ENCODE data around the gene UCK2. TPM values are rescaled to one million over a fixed set of nuclear protein-coding genes. Genes with fewer than 3 reads are reported as not detected.

UCK2 gene
- total and polyA plus RNA-seq, 8 donors: 8.6 to 25.7 (median 20.8) TPM

DNA sequence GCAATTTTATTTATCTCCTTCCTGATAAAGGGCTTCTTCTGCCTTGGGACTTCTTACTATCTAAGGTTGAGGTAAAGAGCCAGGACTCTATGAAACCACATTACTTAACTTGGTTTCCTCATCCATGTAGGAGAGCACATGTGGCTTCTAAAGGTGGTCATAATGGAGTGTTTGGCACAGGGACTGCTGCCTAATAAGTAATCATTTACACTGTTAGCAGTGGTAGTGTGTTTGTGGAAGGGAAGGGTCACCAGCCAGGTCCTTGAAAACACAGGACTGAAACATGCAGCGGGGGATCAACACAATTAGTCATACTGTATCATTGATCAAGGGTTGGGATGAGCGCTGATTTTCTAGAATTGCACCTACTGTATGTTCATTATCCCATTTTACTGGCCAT, 59.6 kb downstream of the UCK2 start:
- peaks cover 0 to 16% of the 10 kb centered on the region in 2 donors for H3K4me1 ChIP-seq
- no peak overlapping the region for H3K4me3 ChIP-seq
- intact Hi-C loops (cut with DNase I): no loop called here
- ATAC-seq: no peak
- peaks cover 0 to 13% of the 10 kb centered on the region in 2 donors for H3K36me3 ChIP-seq
- no peaks in the 10 kb centered on the region for H3K9me3 ChIP-seq
- DNase-seq: no peak
- no peak overlapping the region for H3K27ac ChIP-seq
- no peaks in the 10 kb centered on the region for H3K27me3 ChIP-seq
- TF ChIP-seq, protein P1, sequence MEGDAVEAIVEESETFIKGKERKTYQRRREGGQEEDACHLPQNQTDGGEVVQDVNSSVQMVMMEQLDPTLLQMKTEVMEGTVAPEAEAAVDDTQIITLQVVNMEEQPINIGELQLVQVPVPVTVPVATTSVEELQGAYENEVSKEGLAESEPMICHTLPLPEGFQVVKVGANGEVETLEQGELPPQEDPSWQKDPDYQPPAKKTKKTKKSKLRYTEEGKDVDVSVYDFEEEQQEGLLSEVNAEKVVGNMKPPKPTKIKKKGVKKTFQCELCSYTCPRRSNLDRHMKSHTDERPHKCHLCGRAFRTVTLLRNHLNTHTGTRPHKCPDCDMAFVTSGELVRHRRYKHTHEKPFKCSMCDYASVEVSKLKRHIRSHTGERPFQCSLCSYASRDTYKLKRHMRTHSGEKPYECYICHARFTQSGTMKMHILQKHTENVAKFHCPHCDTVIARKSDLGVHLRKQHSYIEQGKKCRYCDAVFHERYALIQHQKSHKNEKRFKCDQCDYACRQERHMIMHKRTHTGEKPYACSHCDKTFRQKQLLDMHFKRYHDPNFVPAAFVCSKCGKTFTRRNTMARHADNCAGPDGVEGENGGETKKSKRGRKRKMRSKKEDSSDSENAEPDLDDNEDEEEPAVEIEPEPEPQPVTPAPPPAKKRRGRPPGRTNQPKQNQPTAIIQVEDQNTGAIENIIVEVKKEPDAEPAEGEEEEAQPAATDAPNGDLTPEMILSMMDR (IDR thresholded peaks at IDR 0.05): no peak

DNA sequence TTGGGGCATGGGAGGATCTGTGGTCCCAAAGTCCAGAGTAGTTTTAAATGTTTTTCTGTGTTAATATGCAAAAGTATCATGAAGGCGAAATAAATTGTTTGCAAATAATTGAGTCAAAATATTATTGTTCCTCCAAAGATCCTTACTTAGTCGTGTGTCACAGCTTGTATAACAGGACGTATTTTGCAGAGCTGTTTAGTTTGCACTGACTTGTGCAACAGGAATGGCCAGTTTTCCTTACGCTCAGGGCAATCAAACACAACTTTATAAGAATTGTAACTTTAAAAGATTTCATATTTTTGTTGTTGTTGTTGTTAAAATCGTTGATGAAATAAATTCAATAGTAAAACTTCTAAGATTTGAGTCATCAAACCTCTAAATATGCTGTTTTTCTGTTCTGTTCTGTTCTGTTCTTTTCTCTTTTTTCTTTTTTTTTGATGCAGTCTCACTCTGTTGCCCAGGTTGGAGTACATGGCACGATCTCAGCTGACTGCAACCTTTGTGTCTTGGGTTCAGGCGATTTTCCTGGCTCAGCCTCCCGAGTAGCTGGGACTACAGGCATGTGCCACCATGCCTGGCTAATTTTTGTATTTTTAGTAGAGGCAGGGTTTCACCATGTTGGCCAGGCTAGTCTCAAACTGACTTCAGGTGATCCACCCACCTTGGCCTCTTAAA, 60.6 kb downstream of the UCK2 start:
- Histone ChIP-seq H3K27ac (no peak overlapping the region), H3K36me3 (peaks cover 0 to 24% of the 10 kb centered on the region in 2 donors), H3K9me3 (no peaks in the 10 kb centered on the region), H3K4me1 (peaks cover 0 to 16% of the 10 kb centered on the region in 2 donors), H3K27me3 (no peaks in the 10 kb centered on the region), H3K4me3 (no peak overlapping the region)
- DNase-seq: peak in 1 of 4 donors; percentile 37
- no peak for ATAC-seq
- intact Hi-C loops (cut with DNase I): no loop called here
- TF ChIP-seq, protein P1 (IDR thresholded peaks at IDR 0.05): no peak

DNA sequence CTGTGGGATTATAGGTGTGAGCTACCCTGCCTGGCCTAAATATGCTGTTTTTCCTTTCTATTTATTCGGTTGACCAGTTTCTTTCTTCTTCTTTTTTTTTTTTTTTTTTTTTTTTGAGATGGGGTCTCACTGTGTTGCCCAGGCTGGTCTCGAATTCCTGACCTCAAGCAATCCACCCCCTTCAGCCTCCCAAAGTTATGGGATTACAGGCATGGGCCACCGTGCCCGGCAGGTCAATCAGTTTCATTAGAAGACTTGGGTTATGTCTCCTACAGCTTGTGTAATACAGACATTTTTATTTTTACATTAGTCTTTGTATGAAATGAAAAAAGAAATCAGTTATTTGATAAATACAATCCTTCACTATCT, 61.1 kb downstream of the UCK2 start:
- intact Hi-C loops (cut with DNase I): no loop called here
- peaks cover 0 to 28% of the 10 kb centered on the region in 2 donors for H3K36me3 ChIP-seq
- TF ChIP-seq, protein P1 (IDR thresholded peaks at IDR 0.05): no peak
- peaks cover 0 to 15% of the 10 kb centered on the region in 2 donors for H3K4me1 ChIP-seq
- no peak for DNase-seq
- H3K4me3 ChIP-seq: no peak overlapping the region
- no peak for ATAC-seq
- H3K27ac ChIP-seq: no peak overlapping the region
- H3K27me3 ChIP-seq: no peaks in the 10 kb centered on the region
- H3K9me3 ChIP-seq: no peaks in the 10 kb centered on the region

DNA sequence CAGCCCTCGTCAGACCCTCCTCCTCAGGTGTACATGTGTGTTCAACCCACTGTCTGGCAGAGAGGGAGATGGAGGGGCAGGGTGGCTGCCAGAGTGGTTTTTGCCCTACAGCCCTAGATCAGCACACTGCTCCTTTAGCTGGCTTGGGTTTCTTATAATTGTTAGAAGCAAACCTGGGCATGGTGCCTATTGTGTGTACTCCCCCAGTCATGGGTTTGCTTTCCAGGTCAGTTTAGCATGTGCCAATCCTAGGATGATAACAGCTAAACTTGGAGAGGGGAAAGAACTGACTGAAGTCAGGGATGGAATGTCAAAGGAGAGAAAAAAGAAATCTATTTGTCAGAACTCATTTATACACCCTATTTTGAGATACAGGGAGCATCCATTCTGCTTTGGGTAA, 63.3 kb downstream of the UCK2 start:
- Histone ChIP-seq H3K4me3 (no peak overlapping the region), H3K4me1 (no peaks in the 10 kb centered on the region), H3K9me3 (no peaks in the 10 kb centered on the region), H3K27me3 (no peaks in the 10 kb centered on the region), H3K27ac (no peak overlapping the region), H3K36me3 (peaks cover 0 to 28% of the 10 kb centered on the region in 2 donors)
- TF ChIP-seq, protein P1 (IDR thresholded peaks at IDR 0.05): no peak
- ATAC-seq (no peak), DNase-seq (no peak)
- intact Hi-C loops (cut with DNase I): no loop called here

DNA sequence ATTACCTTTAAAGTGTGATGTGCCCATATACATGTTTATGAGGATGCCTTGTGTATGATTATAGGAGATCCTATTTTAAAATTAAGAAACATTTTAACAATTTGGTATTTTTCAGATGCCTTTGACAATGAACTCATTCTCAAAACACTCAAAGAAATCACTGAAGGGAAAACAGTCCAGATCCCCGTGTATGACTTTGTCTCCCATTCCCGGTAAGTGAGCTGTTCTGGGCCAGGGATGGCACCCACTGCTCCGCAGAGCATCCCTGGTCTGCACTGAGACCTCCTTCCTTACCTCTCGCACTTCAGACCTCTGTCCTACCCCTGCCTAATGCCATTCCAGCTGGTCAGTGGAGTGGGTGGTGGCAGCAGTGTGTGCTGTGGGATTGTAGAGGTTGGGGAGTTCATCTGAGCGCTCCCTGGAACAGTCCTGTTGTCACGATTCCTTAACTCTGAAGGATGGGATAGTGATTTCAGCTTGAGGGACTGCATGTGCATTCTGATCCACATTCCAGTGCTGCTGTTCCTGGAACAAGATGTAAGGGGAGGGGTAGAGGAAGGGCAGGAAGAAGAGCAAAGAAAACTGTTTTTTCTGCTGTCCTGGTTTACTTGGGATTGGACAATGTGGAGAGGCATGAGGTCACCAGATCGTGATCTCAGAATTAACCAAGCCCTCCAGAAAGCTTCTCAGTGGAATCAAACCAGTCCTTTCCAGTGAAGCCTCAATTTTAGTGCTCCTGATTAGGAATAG, 63.9 kb downstream of the UCK2 start:
- Histone ChIP-seq H3K9me3 (no peaks in the 10 kb centered on the region), H3K27ac (no peak overlapping the region), H3K4me3 (no peak overlapping the region), H3K4me1 (no peaks in the 10 kb centered on the region), H3K36me3 (peaks cover 0 to 33% of the 10 kb centered on the region in 2 donors), H3K27me3 (no peaks in the 10 kb centered on the region)
- ATAC-seq: no peak
- intact Hi-C loops (cut with DNase I): no loop called here
- DNase-seq: no peak
- TF ChIP-seq, protein P1 (IDR thresholded peaks at IDR 0.05): no peak

All from left lung (tissue), 10 donors.